Measurements from ENCODE around the gene RASA2. TPM values are rescaled to one million over a fixed set of nuclear protein-coding genes. Genes with fewer than 3 reads are reported as not detected.

The RASA2 gene
- total and polyA plus RNA-seq, 2 of the 8 experiments (the other 6 are each of a cell fraction or from before 2014, with no cell fraction given) = 3.5 to 15.9 TPM

DNA sequence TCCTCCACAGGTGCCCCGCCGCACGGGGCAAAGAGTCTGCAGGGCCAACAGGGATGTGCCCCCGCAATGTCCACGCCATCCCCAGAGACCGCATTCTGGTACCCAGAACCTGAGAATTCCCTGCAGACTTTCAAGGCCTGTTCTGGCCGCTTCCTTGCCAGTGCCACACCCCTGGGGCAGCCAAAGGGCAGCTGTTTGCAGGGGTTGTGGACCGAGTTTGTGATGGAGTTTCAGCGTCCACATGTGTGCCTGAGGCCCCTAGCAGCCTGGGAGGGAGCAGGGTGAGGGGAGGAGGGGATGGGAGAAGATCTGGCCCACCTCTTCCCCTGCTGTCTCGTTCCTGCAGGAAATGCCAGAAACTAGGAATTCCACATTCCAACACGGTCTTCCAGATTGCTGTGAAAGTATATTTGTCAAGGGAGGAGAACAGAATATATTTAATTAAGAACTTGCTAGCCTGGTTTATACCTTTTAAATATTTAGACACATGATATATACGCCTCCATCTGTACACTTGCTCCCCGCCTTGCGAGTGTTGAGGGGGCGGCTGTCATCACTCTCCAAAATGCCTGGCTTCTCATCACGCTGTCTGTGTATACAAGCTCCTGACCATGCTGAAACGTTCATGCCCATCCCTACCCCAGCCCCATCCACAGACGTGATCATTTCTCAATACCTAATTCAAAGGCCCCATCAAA, 31.1 kb upstream of the RASA2 start:
- H2BK120ac ChIP-seq (replicated peaks; ENCODE audit: low read depth, low read length) = no peak overlapping the region
- DNase-seq (ENCODE audit: low read depth in 1 of 2, low spot score in 2 of 2) = no peak
- H3K4me2 ChIP-seq (ENCODE audit: insufficient read depth in 1 of 2, low read depth in 2 of 2, low read length in 2 of 2) = no peak overlapping the region
- H3K14ac ChIP-seq (ENCODE audit: insufficient read length) = no peak overlapping the region
- H4K5ac ChIP-seq (ENCODE audit: insufficient read length, low read depth, low read length) = no peak overlapping the region
- FAIRE-seq = no peak
- no peak overlapping the region for H3K56ac ChIP-seq (replicated peaks; ENCODE audit: insufficient read length, low read depth, low read length)
- no peak overlapping the region for H3K18ac ChIP-seq (ENCODE audit: extremely low read depth, low read length)
- H2BK5ac ChIP-seq (ENCODE audit: low read depth, low read length) = no peak overlapping the region
- H2BK20ac ChIP-seq (ENCODE audit: low read length) = no peak overlapping the region
- H2AFZ ChIP-seq (ENCODE audit: low read length) = peak overlapping the region; percentile 93
- no peaks in the 10 kb centered on the region for H3K9me3 ChIP-seq (ENCODE audit: insufficient read depth in 2 of 2, low read depth in 1 of 2, low read length in 1 of 2)
- WGBS, 2 experiments (ENCODE audit: extremely low coverage in 1 of 2, insufficient coverage in 1 of 2, insufficient read length in 1 of 2, insufficient replicate concordance in 2 of 2, low coverage in 1 of 2, low lambda C conversion rate in 2 of 2, missing lambda C conversion rate in 1 of 2) = 87% methylated on average over 18 of the region's 18 CpGs; no CpG with 5 or more reads in 1 of the 2 experiments
- CTCF ChIA-PET (ENCODE audit: partially characterized antibody) = interaction anchor here (0.8 to 12.5 kb wide), 35 partner anchors 9 to 419 kb away, joined by 3 to 349 read pairs (median 4); no protein-coding TSS in a partner anchor
- no peak overlapping the region for H2AK5ac ChIP-seq (ENCODE audit: low read depth, low read length)
- H3K23me2 ChIP-seq (ENCODE audit: low read depth, low read length) = no peaks in the 10 kb centered on the region
- no peak overlapping the region for H3K4me3 ChIP-seq (ENCODE audit: extremely low read depth in 1 of 4, insufficient read depth in 2 of 4, low read depth in 3 of 4, low read length in 4 of 4)
- H4K8ac ChIP-seq (ENCODE audit: extremely low read depth, insufficient read depth, low read length) = peak overlapping the region; percentile 78
- no peak overlapping the region for H4K91ac ChIP-seq (replicated peaks; ENCODE audit: insufficient read length, low read length)
- H3K4ac ChIP-seq (replicated peaks; ENCODE audit: insufficient read length, low read depth, low read length) = no peak overlapping the region
- no peak overlapping the region for H2BK15ac ChIP-seq (ENCODE audit: low read length)
- H3K79me2 ChIP-seq (ENCODE audit: control insufficient read depth in 1 of 2, insufficient read depth in 2 of 2, low read length in 2 of 2) = no peaks in the 10 kb centered on the region
- no peaks in the 10 kb centered on the region for H3K79me1 ChIP-seq (ENCODE audit: low read depth, low read length)
- H3K27ac ChIP-seq (ENCODE audit: low read depth, low read length) = no peak overlapping the region
- H3K36me3 ChIP-seq (ENCODE audit: control insufficient read depth in 2 of 4, insufficient read depth in 4 of 4, low read length in 3 of 4) = no peaks in the 10 kb centered on the region
- POLR2A ChIA-PET (ENCODE audit: partially characterized antibody) = no interaction called here
- H3K27me3 ChIP-seq (replicated peaks in 1 of 4; ENCODE audit: control insufficient read depth in 3 of 4, extremely low read depth in 1 of 4, insufficient read depth in 3 of 4, low read length in 3 of 4) = no peaks in the 10 kb centered on the region
- H4K20me1 ChIP-seq (replicated peaks in 1 of 2; ENCODE audit: control insufficient read depth in 1 of 2, insufficient read depth in 2 of 2, low read length in 2 of 2) = no peaks in the 10 kb centered on the region
- no peak overlapping the region for H3K23ac ChIP-seq (ENCODE audit: insufficient read length)
- H3K9ac ChIP-seq (replicated peaks in 1 of 4; ENCODE audit: extremely low read depth in 1 of 4, low read depth in 3 of 4, low read length in 3 of 4) = no peak overlapping the region
- 0 out of 2 replicates have a peak overlapping the region, but pooled peaks have one; percentile 51 for H2BK12ac ChIP-seq (ENCODE audit: low read depth, low read length)
- peaks cover 0 to 3% (median 0%) of the 10 kb centered on the region in 4 experiments; a peak in 3 of 7 replicates for H3K4me1 ChIP-seq (replicated peaks in 1 of 4; ENCODE audit: control insufficient read depth in 3 of 4, insufficient read depth in 4 of 4, low read length in 3 of 4)
- TF ChIP-seq CBX5 (IDR thresholded peaks at IDR 0.05; ENCODE audit: low read depth, low read length) (no peak), RXRA (IDR thresholded peaks at IDR 0.05; ENCODE audit: insufficient read depth, low read depth, low read length) (no peak), USF2 (IDR thresholded peaks at IDR 0.05; ENCODE audit: low read length) (no peak), EZH2 (IDR thresholded peaks at IDR 0.05; ENCODE audit: low read depth, low read length, severe bottlenecking) (no peak), TAF7 (optimal IDR thresholded peaks at IDR 0.05; ENCODE audit: borderline replicate concordance, low read depth, low read length) (no peak), EGR1 (IDR thresholded peaks at IDR 0.05; ENCODE audit: borderline replicate concordance, low read depth, low read length) (no peak), ASH2L (IDR thresholded peaks at IDR 0.05; ENCODE audit: low read length) (no peak), MAFK (IDR thresholded peaks at IDR 0.05; ENCODE audit: low read depth, low read length) (no peak)
- TF ChIP-seq, protein P1, sequence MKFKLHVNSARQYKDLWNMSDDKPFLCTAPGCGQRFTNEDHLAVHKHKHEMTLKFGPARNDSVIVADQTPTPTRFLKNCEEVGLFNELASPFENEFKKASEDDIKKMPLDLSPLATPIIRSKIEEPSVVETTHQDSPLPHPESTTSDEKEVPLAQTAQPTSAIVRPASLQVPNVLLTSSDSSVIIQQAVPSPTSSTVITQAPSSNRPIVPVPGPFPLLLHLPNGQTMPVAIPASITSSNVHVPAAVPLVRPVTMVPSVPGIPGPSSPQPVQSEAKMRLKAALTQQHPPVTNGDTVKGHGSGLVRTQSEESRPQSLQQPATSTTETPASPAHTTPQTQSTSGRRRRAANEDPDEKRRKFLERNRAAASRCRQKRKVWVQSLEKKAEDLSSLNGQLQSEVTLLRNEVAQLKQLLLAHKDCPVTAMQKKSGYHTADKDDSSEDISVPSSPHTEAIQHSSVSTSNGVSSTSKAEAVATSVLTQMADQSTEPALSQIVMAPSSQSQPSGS (IDR thresholded peaks at IDR 0.05; ENCODE audit: low read length) = no peak

Measured in H1 (cell line).